ENCODE results near the gene KRTAP5-5. TPM values are rescaled to one million over a fixed set of nuclear protein-coding genes. Genes with fewer than 3 reads are reported as not detected.

KRTAP5-5 gene
- total and polyA plus RNA-seq, 2 of the 8 experiments (the other 6 are each of a cell fraction or from before 2014, with no cell fraction given), result 0.09 TPM; not detected in 1

DNA sequence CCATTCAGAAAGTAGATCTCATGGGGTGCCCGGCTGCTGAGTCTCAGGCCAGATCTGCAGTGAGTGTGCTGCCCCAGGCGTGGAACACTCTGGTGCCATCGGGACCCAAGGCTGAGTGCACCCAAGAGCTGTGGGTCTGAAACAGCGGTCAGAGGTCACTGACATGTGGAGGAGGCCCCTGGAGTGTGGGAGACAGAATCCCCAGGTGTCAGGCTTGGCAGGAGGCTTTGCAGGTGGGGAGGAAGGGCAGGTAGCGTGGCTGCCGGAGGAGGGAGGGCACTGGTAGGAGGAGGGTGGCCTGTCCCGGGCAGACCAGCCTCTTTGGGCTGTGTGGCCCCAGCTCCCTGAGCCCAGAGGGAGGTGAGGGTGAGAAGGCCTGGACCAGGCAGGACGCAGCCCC lies 35.7 kb downstream of the KRTAP5-5 start:
- Histone ChIP-seq H2AFZ (ENCODE audit: low read length) (no peak overlapping the region), H3K79me2 (ENCODE audit: control insufficient read depth in 1 of 2, insufficient read depth in 2 of 2, low read length in 2 of 2) (no peaks in the 10 kb centered on the region), H3K4me3 (ENCODE audit: extremely low read depth in 1 of 4, insufficient read depth in 2 of 4, low read depth in 3 of 4, low read length in 4 of 4) (no peak overlapping the region), H2BK5ac (ENCODE audit: low read depth, low read length) (no peak overlapping the region), H3K18ac (ENCODE audit: extremely low read depth, low read length) (no peak overlapping the region), H3K4me1 (replicated peaks in 1 of 4; ENCODE audit: control insufficient read depth in 3 of 4, insufficient read depth in 4 of 4, low read length in 3 of 4) (no peaks in the 10 kb centered on the region), H2AK5ac (ENCODE audit: low read depth, low read length) (no peak overlapping the region), H2BK20ac (ENCODE audit: low read length) (no peak overlapping the region), H3K4ac (replicated peaks; ENCODE audit: insufficient read length, low read depth, low read length) (no peak overlapping the region), H3K56ac (replicated peaks; ENCODE audit: insufficient read length, low read depth, low read length) (no peak overlapping the region), H2BK12ac (ENCODE audit: low read depth, low read length) (no peak overlapping the region), H2BK15ac (ENCODE audit: low read length) (no peak overlapping the region), H3K23ac (ENCODE audit: insufficient read length) (no peak overlapping the region), H4K91ac (replicated peaks; ENCODE audit: insufficient read length, low read length) (no peak overlapping the region), H3K36me3 (ENCODE audit: control insufficient read depth in 2 of 4, insufficient read depth in 4 of 4, low read length in 3 of 4) (no peaks in the 10 kb centered on the region), H4K5ac (ENCODE audit: insufficient read length, low read depth, low read length) (no peak overlapping the region), H3K9me3 (ENCODE audit: insufficient read depth in 2 of 2, low read depth in 1 of 2, low read length in 1 of 2) (no peaks in the 10 kb centered on the region), H4K20me1 (replicated peaks in 1 of 2; ENCODE audit: control insufficient read depth in 1 of 2, insufficient read depth in 2 of 2, low read length in 2 of 2) (no peaks in the 10 kb centered on the region), H3K4me2 (ENCODE audit: insufficient read depth in 1 of 2, low read depth in 2 of 2, low read length in 2 of 2) (no peak overlapping the region), H3K14ac (ENCODE audit: insufficient read length) (no peak overlapping the region), H3K23me2 (ENCODE audit: low read depth, low read length) (no peaks in the 10 kb centered on the region), H4K8ac (ENCODE audit: extremely low read depth, insufficient read depth, low read length) (no peak overlapping the region), H2BK120ac (replicated peaks; ENCODE audit: low read depth, low read length) (no peak overlapping the region), H3K27ac (ENCODE audit: low read depth, low read length) (no peak overlapping the region), H3K79me1 (ENCODE audit: low read depth, low read length) (no peaks in the 10 kb centered on the region), H3K9ac (replicated peaks in 1 of 4; ENCODE audit: extremely low read depth in 1 of 4, low read depth in 3 of 4, low read length in 3 of 4) (no peak overlapping the region), H3K27me3 (replicated peaks in 1 of 4; ENCODE audit: control insufficient read depth in 3 of 4, extremely low read depth in 1 of 4, insufficient read depth in 3 of 4, low read length in 3 of 4) (peaks cover 0 to 2% (median 0%) of the 10 kb centered on the region in 4 experiments; a peak in 1 of 7 replicates)
- TF ChIP-seq PHF8 (conservative IDR thresholded peaks at IDR 0.05; ENCODE audit: low read depth, low read length) (no peak), CBX8 (IDR thresholded peaks at IDR 0.05; ENCODE audit: borderline replicate concordance, low read depth, low read length) (no peak), ZNF274 (IDR thresholded peaks at IDR 0.05; ENCODE audit: borderline replicate concordance, extremely low read depth, low read length) (no peak), SP2 (IDR thresholded peaks at IDR 0.05; ENCODE audit: low read length) (no peak), RXRA (IDR thresholded peaks at IDR 0.05; ENCODE audit: insufficient read depth, low read depth, low read length) (no peak), E2F6 (IDR thresholded peaks at IDR 0.05) (no peak), SP4 (IDR thresholded peaks at IDR 0.05; ENCODE audit: low read length) (no peak), RBBP5 (IDR thresholded peaks at IDR 0.05; ENCODE audit: borderline replicate concordance, low read depth, low read length) (no peak)
- DNase-seq (ENCODE audit: low read depth in 1 of 2, low spot score in 2 of 2) (no peak), FAIRE-seq (no peak)
- CTCF ChIA-PET (ENCODE audit: partially characterized antibody), result no interaction called here
- WGBS, 2 experiments (ENCODE audit: extremely low coverage in 1 of 2, insufficient coverage in 1 of 2, insufficient read length in 1 of 2, insufficient replicate concordance in 2 of 2, low coverage in 1 of 2, low lambda C conversion rate in 2 of 2, missing lambda C conversion rate in 1 of 2), result 88% methylated on average over 4 of the region's 8 CpGs; no CpG with 5 or more reads in 1 of the 2 experiments
- POLR2A ChIA-PET (ENCODE audit: partially characterized antibody), result no interaction called here
